Ishikawa (cell line): ENCODE measurements around the gene TMEM37.

Source experiments
- CEBPB ChIP-seq: IDR thresholded peaks from 2 replicates; pipeline ENCODE4 v1.6.1; 2012
- FOXM1 ChIP-seq: IDR thresholded peaks from 2 replicates; pipeline ENCODE4 v1.6.1; 2012; ENCODE audit warnings: low read depth, borderline replicate concordance
- TAF1 ChIP-seq: IDR thresholded peaks from 2 replicates; pipeline ENCODE4 v1.6.1; 2012; ENCODE audit warnings: low read depth, mild to moderate bottlenecking
- YY1 ChIP-seq: IDR thresholded peaks from 2 replicates; pipeline ENCODE4 v1.6.1; 2012; ENCODE audit warnings: low read depth

- TF ChIP-seq FOXM1 (no peak), TAF1 (no peak), YY1 (no peak), CEBPB (no peak)
Measured at GRCh38 chr2:119441376-119442225, 9.9 kb downstream of the TMEM37 start.
